BE2C (cell line): ENCODE measurements around the gene CBLL1.

Experiments used
- DNase-seq: peaks from one replicate; pipeline ENCODE4 v3.0.0-alpha.2; 2020
- H3K27me3 ChIP-seq: fragments of 250-450 bp; sonication (Bioruptor Pico); 2 replicates; pipeline ENCODE4 v1.5.1; 2020; ENCODE audit warnings: mild to moderate bottlenecking
- H3K36me3 ChIP-seq: fragments of 250-450 bp; sonication (Bioruptor Pico); 2 replicates; pipeline ENCODE4 v1.5.1; 2020; ENCODE audit warnings: mild to moderate bottlenecking
- H3K4me1 ChIP-seq: fragments of 250-450 bp; sonication (Bioruptor Pico); 2 replicates; pipeline ENCODE4 v1.5.1; 2020
- H3K4me3 ChIP-seq: 2 replicates; pipeline ENCODE4 v1.5.1; 2011; ENCODE audit warnings: low read depth, low read length
- H3K9me3 ChIP-seq: fragments of 250-450 bp; sonication (Bioruptor Pico); 2 replicates; pipeline ENCODE4 v1.5.1; 2020
- CTCF ChIP-seq: IDR thresholded peaks from 2 replicates; pipeline ENCODE4 v1.5.1; 2012; ENCODE audit warnings: mild to moderate bottlenecking, low read depth, low read length

Gene CBLL1

GRCh38 chr7:107726356-107727130 lies 17.4 kb upstream of the CBLL1 start:
- no peaks in the 10 kb centered on the region for H3K4me1 ChIP-seq
- H3K9me3 ChIP-seq = no peaks in the 10 kb centered on the region
- H3K27me3 ChIP-seq = no peaks in the 10 kb centered on the region; the same call in 1 of the 2 replicates
- H3K36me3 ChIP-seq = no peaks in the 10 kb centered on the region
- no peak overlapping the region for H3K4me3 ChIP-seq
- DNase-seq = no peak
- TF ChIP-seq CTCF = no peak

GRCh38 chr7:107728276-107728675 lies 15.7 kb upstream of the CBLL1 start:
- Histone ChIP-seq H3K27me3 (no peaks in the 10 kb centered on the region; the same call in 1 of the 2 replicates), H3K36me3 (no peaks in the 10 kb centered on the region), H3K4me1 (no peaks in the 10 kb centered on the region), H3K4me3 (no peak overlapping the region), H3K9me3 (no peaks in the 10 kb centered on the region)
- DNase-seq = no peak
- no peak for TF ChIP-seq CTCF

- Histone ChIP-seq H3K4me1 (no peaks in the 10 kb centered on the region), H3K27me3 (no peaks in the 10 kb centered on the region), H3K36me3 (no peaks in the 10 kb centered on the region; the same call in 1 of the 2 replicates), H3K9me3 (no peaks in the 10 kb centered on the region), H3K4me3 (peak overlapping the region; percentile 93)
- DNase-seq = no peak
- TF ChIP-seq CTCF = no peak
Observed at GRCh38 chr7:107742678-107743566, 1.0 kb upstream of the CBLL1 start.

- DNase-seq = no peak
- no peak for TF ChIP-seq CTCF
- no peaks in the 10 kb centered on the region for H3K27me3 ChIP-seq
- no peaks in the 10 kb centered on the region for H3K4me1 ChIP-seq
- H3K9me3 ChIP-seq = no peaks in the 10 kb centered on the region
- H3K36me3 ChIP-seq = peaks cover 6% of the 10 kb centered on the region
- H3K4me3 ChIP-seq = peak overlapping the region; percentile 93
Observed at GRCh38 chr7:107744345-107744750, 406 bp downstream of the CBLL1 start.

GRCh38 chr7:107746006-107746405 lies 2.1 kb downstream of the CBLL1 start:
- Histone ChIP-seq H3K4me3 (no peak overlapping the region), H3K9me3 (no peaks in the 10 kb centered on the region), H3K27me3 (no peaks in the 10 kb centered on the region), H3K4me1 (no peaks in the 10 kb centered on the region), H3K36me3 (peaks cover 10% of the 10 kb centered on the region)
- TF ChIP-seq CTCF = no peak
- no peak for DNase-seq
